ENCODE results near the gene CRHR2.

The CRHR2 gene

DNA sequence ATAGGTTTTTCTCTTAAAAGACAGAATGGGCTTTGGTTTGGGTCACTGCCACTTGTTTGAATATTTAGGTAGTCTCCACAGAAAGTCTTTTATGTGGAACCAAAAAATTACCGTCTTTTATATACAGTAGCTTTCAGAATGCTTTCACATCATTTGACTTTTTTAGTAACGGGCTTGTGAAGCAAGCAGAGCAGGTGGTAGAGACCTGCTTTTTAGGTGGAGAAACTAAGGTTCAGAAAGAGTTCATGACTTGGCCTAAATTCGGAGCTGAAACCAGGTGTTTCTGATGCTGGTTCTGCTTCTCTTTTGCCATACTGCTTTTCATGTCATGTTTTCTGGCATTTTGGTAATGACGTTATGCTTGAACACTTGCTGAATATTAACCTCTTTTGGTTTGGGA, 51.3 kb downstream of the CRHR2 start:
- H3K4me3 ChIP-seq (ENCODE audit: low read depth, low read length), result no peak overlapping the region
- TF ChIP-seq, protein P1, sequence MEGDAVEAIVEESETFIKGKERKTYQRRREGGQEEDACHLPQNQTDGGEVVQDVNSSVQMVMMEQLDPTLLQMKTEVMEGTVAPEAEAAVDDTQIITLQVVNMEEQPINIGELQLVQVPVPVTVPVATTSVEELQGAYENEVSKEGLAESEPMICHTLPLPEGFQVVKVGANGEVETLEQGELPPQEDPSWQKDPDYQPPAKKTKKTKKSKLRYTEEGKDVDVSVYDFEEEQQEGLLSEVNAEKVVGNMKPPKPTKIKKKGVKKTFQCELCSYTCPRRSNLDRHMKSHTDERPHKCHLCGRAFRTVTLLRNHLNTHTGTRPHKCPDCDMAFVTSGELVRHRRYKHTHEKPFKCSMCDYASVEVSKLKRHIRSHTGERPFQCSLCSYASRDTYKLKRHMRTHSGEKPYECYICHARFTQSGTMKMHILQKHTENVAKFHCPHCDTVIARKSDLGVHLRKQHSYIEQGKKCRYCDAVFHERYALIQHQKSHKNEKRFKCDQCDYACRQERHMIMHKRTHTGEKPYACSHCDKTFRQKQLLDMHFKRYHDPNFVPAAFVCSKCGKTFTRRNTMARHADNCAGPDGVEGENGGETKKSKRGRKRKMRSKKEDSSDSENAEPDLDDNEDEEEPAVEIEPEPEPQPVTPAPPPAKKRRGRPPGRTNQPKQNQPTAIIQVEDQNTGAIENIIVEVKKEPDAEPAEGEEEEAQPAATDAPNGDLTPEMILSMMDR (IDR thresholded peaks at IDR 0.05; ENCODE audit: low read depth, low read length, missing control alignments), result no peak
- DNase-seq (ENCODE audit: low read depth), result peak; percentile 59

DNA sequence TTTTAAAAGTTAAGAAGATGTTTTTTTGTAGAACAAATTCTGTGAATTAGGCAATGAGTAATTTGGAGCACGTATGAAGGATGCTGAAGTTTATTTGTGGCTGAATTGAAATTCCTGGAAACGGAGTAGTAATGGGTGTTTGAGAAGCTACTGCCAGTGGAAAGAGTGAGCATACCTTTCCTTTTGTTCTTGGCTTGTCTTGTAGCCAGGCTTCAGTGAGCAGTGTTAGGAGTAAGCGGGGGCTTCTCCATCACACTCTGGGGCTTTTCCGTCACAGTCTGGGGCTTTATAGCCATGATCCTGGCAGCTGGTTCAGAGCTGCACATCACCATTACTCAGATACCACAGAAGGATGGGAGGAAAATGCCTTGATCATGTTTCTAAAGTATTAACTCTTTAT, 55.2 kb downstream of the CRHR2 start:
- H3K4me3 ChIP-seq (ENCODE audit: low read depth, low read length), result no peak overlapping the region
- DNase-seq (ENCODE audit: low read depth), result no peak
- TF ChIP-seq, protein P1 (IDR thresholded peaks at IDR 0.05; ENCODE audit: low read depth, low read length, missing control alignments), result no peak

DNA sequence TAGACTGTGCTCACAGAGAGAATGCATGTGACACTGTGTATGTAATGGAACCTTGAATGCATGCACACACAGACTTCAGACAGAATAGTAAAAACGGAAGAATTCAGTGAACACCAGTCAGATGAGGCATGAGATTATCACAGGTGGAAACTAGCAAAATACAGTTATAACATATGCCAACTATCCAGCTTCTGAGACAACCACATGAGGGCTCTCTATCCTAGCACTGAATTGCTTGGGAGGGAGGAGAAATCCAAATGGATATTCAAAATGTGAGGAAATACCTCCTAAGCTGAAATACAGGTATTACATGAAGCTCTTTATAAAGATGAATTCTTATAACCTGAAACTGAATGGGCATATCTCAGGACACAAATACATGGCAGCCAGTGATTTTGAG, 57.0 kb downstream of the CRHR2 start:
- no peak overlapping the region for H3K4me3 ChIP-seq (ENCODE audit: low read depth, low read length)
- DNase-seq (ENCODE audit: low read depth), result no peak
- TF ChIP-seq, protein P1 (IDR thresholded peaks at IDR 0.05; ENCODE audit: low read depth, low read length, missing control alignments), result no peak

DNA sequence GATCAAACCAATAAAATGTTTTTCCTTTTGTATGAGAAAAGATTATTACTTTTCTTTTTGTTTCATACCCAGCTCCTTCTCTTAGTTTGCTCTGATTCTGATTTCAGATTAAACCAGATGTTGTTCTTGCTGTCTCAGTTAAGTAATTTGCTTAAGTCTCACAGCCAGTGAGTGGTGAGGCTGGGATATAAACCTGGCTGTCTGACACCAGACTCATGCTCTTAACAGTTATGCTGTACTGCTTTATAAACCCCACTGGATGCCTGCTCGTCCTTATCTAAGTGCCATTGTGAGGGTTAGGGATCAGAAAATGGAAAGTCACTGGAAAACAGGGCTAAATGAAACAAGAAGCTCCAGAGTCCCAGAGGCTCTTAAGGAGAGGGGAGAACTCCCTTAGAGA, 63.3 kb downstream of the CRHR2 start:
- no peak for DNase-seq (ENCODE audit: low read depth)
- H3K4me3 ChIP-seq (ENCODE audit: low read depth, low read length), result no peak overlapping the region
- TF ChIP-seq, protein P1 (IDR thresholded peaks at IDR 0.05; ENCODE audit: low read depth, low read length, missing control alignments), result no peak

DNA sequence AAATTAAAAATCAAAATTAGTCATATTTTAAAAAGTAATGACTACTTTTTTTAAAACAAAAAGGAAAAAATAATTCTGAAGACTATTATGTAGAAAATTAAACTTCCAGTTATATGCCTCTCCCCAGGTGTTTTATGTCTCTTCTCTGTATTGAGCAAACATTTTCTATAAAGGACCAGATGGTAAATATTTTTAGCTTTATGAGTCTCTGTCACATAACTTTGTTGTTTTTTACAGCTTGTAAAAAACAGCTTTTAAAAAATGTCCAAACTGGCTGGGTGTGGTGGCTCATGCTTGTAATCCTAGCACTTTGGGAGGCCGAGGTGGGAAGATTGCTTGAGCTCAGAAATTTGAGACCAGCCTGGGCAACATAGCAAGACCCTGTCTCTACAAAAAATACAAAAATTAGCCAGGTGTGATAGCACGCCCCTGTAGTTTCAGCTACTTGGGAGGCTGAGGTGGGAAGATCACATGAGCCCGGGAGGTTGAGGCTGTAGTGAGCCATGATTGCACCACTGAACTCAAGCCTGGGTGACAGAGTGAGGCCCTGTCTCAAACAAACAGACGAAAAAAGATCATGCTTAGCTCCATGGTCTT, 64.1 kb downstream of the CRHR2 start:
- no peak overlapping the region for H3K4me3 ChIP-seq (ENCODE audit: low read depth, low read length)
- TF ChIP-seq, protein P1 (IDR thresholded peaks at IDR 0.05; ENCODE audit: low read depth, low read length, missing control alignments), result no peak
- DNase-seq (ENCODE audit: low read depth), result no peak

DNA sequence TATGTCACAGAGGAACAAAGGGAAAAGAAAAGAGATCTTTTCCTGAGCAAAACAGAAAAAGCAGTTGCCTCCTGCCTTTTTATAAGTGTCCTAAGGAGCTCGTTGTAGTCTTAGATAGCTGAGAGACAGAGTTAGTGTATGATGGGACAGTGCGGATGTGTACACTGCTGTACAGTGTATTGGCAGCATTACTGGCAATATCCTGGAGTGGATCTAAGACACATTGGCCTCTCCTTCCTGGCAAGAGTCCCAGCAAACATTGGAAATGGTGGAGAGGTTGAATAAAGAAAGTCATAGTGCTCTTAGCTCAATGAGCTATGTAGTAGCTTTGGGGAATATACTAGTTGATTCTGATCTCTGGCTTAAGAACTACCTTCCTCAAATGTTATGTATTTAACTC, 64.9 kb downstream of the CRHR2 start:
- no peak for DNase-seq (ENCODE audit: low read depth)
- no peak overlapping the region for H3K4me3 ChIP-seq (ENCODE audit: low read depth, low read length)
- TF ChIP-seq, protein P1 (IDR thresholded peaks at IDR 0.05; ENCODE audit: low read depth, low read length, missing control alignments), result no peak

DNA sequence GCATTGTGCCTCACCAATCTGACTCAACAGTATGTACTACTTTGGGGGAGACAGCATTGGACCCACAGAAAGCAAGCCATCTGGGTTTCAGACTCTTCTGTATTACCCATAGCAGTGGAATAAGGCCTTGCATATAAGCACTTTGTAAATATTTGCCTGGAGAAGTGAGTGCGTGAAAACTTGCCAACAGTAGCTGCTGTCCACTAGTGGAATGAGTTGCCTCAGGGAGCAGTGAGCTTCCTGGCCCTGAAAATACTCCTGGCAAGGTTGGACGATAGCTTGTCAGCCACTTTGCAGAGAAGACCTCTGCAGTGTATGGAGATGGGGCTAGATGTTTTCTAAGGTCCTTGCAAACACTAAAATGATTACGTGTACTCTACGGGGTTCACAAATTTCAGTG, 65.9 kb downstream of the CRHR2 start:
- H3K4me3 ChIP-seq (ENCODE audit: low read depth, low read length), result no peak overlapping the region
- DNase-seq (ENCODE audit: low read depth), result no peak
- TF ChIP-seq, protein P1 (IDR thresholded peaks at IDR 0.05; ENCODE audit: low read depth, low read length, missing control alignments), result no peak
